Gastroesophageal sphincter (tissue), 3 donors: ENCODE measurements around the gene CD1D.

Experiments
- CTCF ChIP-seq, 4 experiments: fragments of 200-600 bp in 2 of 4; fragments of 450-650 bp in 2 of 4; sonication (generic) in 1 of 4; IDR thresholded peaks; one replicate each; pipeline ENCODE4 v1.5.1; 2017 to 2019; ENCODE audit warnings: antibody characterized with exemption in 4 of 4, mild to moderate bottlenecking in 2 of 4, moderate library complexity in 2 of 4
- POLR2A ChIP-seq, 2 donors: fragments of 450-650 bp; IDR thresholded peaks; one replicate each; pipeline ENCODE4 v1.6.1; 2017; ENCODE audit warnings: antibody characterized with exemption in 2 of 2, mild to moderate bottlenecking in 2 of 2, moderate library complexity in 1 of 2
- POLR2AphosphoS5 ChIP-seq: sonication (generic); formaldehyde crosslinking; IDR thresholded peaks from one replicate; pipeline ENCODE4 v1.6.1; 2017; ENCODE audit warnings: antibody characterized with exemption

GRCh38 chr1:158177700-158178450, 2.8 kb upstream of the CD1D start:
- peak; percentile 36 for TF ChIP-seq POLR2AphosphoS5
- TF ChIP-seq POLR2A (IDR thresholded peaks at IDR 0.05) = no peak
- TF ChIP-seq CTCF (IDR thresholded peaks at IDR 0.05) = peak in 1 of 4 experiments; percentile 16
